Mesodermal cell (in vitro differentiated cells): Measurements from ENCODE around the gene CCL5.

ENCODE experiments used
- H3K27ac ChIP-seq: 2 replicates; pipeline ENCODE4 v1.7.0; 2013; ENCODE audit warnings: mild to moderate bottlenecking, low read depth, low read length, moderate library complexity; ENCODE audit not compliant: severe bottlenecking
- H3K36me3 ChIP-seq: 2 replicates; pipeline ENCODE4 v1.7.1; 2013; ENCODE audit warnings: mild to moderate bottlenecking, low read length, moderate library complexity; ENCODE audit not compliant: control insufficient read depth, insufficient read depth
- H3K4me1 ChIP-seq: one replicate; pipeline ENCODE4 v1.7.1; 2013; ENCODE audit warnings: mild to moderate bottlenecking, low read length; ENCODE audit not compliant: insufficient read depth, control insufficient read depth, poor library complexity, severe bottlenecking
- H3K4me3 ChIP-seq: 2 replicates; pipeline ENCODE4 v1.7.0; 2013; ENCODE audit warnings: low read length, control low read depth, mild to moderate bottlenecking; ENCODE audit not compliant: insufficient read depth, poor library complexity, severe bottlenecking; ENCODE audit errors: extremely low read depth
- H3K9me3 ChIP-seq: 2 replicates; pipeline ENCODE4 v1.7.1; 2013; ENCODE audit warnings: mild to moderate bottlenecking, low read length, moderate library complexity; ENCODE audit not compliant: control insufficient read depth
- WGBS, 2 experiments: methylation state at CpG; one replicate each; pipeline ENCODE4 v1.1.5; 2013; ENCODE audit warnings: missing lambda C conversion rate in 2 of 2; ENCODE audit not compliant: insufficient coverage in 2 of 2; 5-methylcytosine and 5-hydroxymethylcytosine counted together

CCL5 gene

GRCh38 chr17:35842239-35842638, 37.9 kb downstream of the CCL5 start:
- Histone ChIP-seq H3K27ac (no peak overlapping the region), H3K9me3 (no peaks in the 10 kb centered on the region), H3K4me3 (no peak overlapping the region), H3K36me3 (peaks cover 90% of the 10 kb centered on the region), H3K4me1 (no peaks in the 10 kb centered on the region)
- 100% methylated on average over 1 to 4 of the region's 5 CpGs for WGBS, 2 experiments

DNA sequence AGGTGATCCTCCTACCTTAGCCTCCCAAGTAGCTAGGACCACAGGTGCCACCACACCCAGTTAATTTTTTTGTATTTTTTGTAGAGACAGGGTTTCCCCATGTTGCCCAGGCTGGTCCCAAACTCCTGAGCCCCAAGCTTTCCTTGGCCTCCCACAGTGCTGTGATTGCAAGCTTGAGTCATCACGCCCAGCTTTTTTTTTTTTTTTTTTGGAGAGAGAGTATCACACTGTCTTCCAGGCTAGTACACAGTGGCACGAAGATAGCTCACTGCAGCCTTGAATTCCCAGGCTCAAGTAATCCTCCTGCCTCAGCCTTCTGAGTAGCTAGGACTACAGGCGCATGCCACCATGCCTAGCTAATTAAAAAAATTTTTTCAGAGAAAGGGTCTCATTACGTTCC, 38.7 kb downstream of the CCL5 start:
- Histone ChIP-seq H3K36me3 (peaks cover 94% of the 10 kb centered on the region), H3K9me3 (no peaks in the 10 kb centered on the region), H3K4me3 (no peak overlapping the region), H3K4me1 (no peaks in the 10 kb centered on the region), H3K27ac (no peak overlapping the region)
- whole genome bisulfite sequencing, 2 experiments: 96 to 100% methylated on average over 3 to 4 of the region's 4 CpGs

DNA sequence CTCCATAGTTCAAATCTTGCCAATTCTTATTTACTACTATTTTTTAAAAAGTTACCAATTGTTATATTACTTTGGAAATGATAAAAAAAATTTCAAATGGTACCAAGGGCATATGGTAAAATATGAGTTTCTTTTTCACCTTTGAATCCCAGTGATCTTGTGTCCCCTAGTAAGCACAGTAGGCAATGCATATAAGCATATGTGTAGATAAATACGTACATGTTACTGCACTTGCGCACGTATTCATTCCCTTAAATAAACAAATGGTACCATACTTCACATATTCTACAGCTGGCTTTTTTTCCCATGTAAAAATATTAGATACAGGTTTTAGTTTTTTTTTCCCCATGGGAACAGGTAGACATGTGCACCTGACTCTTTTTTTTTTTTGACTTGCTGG, 39.1 kb downstream of the CCL5 start:
- Histone ChIP-seq H3K4me1 (no peaks in the 10 kb centered on the region), H3K27ac (no peak overlapping the region), H3K36me3 (peaks cover 94% of the 10 kb centered on the region), H3K9me3 (no peaks in the 10 kb centered on the region), H3K4me3 (no peak overlapping the region)
- no CpG with 5 or more reads among the region's 3 CpGs for WGBS, 2 experiments

GRCh38 chr17:35825206-35825605, 55.0 kb downstream of the CCL5 start:
- no peaks in the 10 kb centered on the region for H3K9me3 ChIP-seq
- no CpG with 5 or more reads among the region's 1 CpG for WGBS, 2 experiments
- no peak overlapping the region for H3K4me3 ChIP-seq
- no peaks in the 10 kb centered on the region for H3K4me1 ChIP-seq
- H3K36me3 ChIP-seq: peaks cover 92% of the 10 kb centered on the region
- no peak overlapping the region for H3K27ac ChIP-seq
